ENCODE measurements around the gene L3MBTL1.
"Not testable (repeated sequence)": the region's sequence is repeated elsewhere in the genome, so short reads cannot be mapped to it uniquely, and the experiment has no call there.

L3MBTL1 gene

DNA sequence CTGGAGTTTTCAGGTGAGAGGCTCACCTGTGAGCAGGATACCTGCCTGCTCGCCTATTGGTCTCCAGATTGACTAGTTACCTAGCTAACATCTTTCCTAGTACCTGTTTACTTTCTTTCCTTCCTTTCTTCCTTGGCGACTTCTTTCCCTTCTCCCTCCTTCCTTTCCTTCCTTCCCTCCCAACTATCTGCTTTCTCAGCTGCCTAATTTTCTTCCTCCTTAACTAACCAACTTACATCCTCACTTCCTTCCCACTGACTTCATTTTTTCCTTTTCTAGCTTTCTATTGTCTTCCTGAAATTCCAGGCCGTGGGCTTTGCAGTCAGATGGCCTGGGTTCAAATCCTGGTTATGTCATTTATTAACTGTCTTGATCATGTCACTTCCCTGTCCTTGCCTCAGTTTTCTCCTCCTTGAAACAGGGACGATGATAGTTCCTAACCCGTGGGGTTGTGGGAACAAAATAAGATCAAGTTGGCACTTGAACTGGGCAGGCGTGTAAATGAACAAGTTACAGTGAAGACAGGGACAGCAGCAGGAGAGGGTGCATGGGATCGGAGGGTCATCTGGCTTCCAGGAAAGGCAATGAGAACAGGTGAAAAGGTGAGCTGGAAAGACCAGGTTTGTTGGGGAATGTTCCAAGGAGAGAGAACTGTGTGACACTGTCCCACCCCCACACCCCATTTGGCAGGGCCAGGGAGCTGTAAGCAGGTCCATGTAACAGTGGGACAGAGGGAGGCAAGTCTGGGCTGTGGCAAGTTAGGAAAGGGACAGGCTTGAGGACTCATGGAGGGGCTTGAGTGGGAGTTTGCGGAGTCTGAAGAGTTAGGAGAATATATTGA is 51.9 kb downstream of the L3MBTL1 start:
- no peak for DNase-seq (ENCODE audit: low read depth in 3 of 3)

DNA sequence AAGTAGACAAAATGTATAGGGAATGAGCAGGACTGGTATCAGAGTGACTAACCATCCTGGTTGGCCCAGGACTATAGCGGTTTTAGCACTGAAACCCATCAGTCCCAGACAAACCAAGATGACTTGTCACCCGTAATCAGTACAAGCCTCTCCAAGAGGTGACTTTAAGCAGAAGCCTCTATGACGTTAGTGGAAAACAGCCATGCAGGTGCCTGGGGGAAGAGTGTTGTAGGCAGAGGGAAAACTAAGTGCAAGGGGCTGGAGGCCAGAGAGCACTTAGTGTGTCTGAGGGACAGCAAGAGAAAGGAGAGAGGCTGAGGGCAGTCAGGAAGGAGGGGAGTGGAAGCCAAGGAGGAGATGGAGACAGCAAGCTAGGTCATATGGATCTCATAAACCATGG is 53.5 kb downstream of the L3MBTL1 start:
- DNase-seq (ENCODE audit: low read depth in 3 of 3), result no peak

DNA sequence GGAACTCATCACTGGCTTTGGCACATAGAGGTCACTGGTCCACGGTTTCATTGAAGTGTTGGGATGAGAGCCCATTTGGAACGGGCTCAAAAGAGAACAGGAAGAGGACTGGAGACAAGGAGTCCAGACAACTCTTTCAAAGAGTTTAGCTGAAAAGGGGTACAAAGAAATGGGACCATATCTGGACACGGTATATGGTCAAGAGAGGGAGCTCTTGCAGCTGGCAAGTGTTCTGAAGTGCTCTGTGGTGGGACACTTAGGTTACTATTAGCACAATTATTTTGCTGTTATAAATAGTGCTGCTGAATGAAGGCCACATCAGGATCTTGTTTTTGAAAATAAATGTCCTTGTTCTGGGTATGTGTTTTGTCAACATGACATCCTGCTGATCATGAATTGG is 55.9 kb downstream of the L3MBTL1 start:
- no peak for DNase-seq (ENCODE audit: low read depth in 3 of 3)

- no peak for DNase-seq (ENCODE audit: low read depth in 3 of 3)
Measured at GRCh38 chr20:43563991-43564390, 56.5 kb downstream of the L3MBTL1 start.

DNA sequence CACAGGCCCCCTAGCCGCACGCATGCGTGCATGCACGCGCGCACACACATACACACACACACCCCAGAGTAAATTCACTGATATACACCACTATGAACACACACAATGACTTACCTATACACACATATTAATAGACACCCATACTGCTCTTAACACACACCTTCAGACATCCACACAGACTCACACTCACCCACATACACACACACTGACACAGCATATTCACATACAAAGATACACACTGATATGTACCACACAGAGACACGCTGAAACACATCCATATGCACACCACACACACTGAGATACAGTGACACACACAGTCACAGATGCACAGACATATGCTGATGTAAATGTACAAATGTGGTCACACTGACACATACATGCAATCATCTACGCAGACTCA is 57.0 kb downstream of the L3MBTL1 start:
- no peak for DNase-seq (ENCODE audit: low read depth in 3 of 3)

- DNase-seq (ENCODE audit: low read depth in 3 of 3), result no peak
Measured at GRCh38 chr20:43564993-43565757, 57.7 kb downstream of the L3MBTL1 start.

- DNase-seq (ENCODE audit: low read depth in 3 of 3), result no peak
Measured at GRCh38 chr20:43565758-43566104, 58.2 kb downstream of the L3MBTL1 start.

GRCh38 chr20:43567477-43567876 is 60.0 kb downstream of the L3MBTL1 start:
- DNase-seq (ENCODE audit: low read depth in 3 of 3), result no peak

GRCh38 chr20:43568706-43569105 is 61.2 kb downstream of the L3MBTL1 start:
- DNase-seq (ENCODE audit: low read depth in 3 of 3), result no peak

GRCh38 chr20:43569282-43569681 is 61.8 kb downstream of the L3MBTL1 start:
- DNase-seq (ENCODE audit: low read depth in 3 of 3), result no peak

- no peak for DNase-seq (ENCODE audit: low read depth in 3 of 3)
Measured at GRCh38 chr20:43570496-43570895, 63.0 kb downstream of the L3MBTL1 start.

- no peak for DNase-seq (ENCODE audit: low read depth in 3 of 3)
Measured at GRCh38 chr20:43571310-43571709, 63.8 kb downstream of the L3MBTL1 start.

DNA sequence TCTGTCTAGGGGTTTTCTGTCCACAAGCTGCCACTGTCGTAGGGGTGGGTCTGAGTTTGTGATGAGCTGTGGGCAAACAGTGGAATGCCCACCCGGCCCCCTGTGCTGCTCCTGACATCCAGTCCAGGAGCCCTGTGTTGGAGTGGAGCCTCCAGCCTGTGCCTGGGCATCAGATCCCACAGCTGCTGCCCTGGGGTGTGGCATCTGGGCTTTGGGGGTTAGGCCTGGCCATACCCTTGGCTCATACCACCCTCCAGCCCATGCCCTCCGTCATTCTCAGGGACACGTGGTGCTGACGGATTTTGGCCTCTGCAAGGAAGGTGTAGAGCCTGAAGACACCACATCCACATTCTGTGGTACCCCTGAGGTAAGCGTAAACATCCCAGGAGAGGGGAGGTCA is 64.3 kb downstream of the L3MBTL1 start:
- no peak for DNase-seq (ENCODE audit: low read depth in 3 of 3)

DNA sequence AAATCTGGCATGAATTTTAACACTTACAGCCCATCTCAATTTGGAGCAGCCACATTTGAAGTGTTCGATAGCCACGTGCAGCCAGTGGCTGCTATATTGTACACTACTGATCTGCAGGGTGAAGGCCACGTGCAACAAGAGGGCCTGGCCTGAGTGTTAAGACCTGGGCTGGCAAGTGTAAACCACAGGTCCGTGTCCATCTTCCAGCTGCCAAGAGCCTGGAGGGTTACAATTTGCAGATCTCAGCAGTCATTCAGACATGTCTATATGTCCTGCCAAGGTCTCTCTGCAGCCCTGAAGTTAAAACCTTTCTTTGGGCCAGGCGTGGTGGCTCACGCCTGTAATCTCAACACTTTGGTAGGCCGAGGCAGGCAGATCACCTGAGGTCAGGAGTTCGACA is 65.4 kb downstream of the L3MBTL1 start:
- DNase-seq (ENCODE audit: low read depth in 3 of 3), result no peak

- DNase-seq (ENCODE audit: low read depth in 3 of 3), result no peak
Measured at GRCh38 chr20:43576108-43576507, 68.6 kb downstream of the L3MBTL1 start.

DNA sequence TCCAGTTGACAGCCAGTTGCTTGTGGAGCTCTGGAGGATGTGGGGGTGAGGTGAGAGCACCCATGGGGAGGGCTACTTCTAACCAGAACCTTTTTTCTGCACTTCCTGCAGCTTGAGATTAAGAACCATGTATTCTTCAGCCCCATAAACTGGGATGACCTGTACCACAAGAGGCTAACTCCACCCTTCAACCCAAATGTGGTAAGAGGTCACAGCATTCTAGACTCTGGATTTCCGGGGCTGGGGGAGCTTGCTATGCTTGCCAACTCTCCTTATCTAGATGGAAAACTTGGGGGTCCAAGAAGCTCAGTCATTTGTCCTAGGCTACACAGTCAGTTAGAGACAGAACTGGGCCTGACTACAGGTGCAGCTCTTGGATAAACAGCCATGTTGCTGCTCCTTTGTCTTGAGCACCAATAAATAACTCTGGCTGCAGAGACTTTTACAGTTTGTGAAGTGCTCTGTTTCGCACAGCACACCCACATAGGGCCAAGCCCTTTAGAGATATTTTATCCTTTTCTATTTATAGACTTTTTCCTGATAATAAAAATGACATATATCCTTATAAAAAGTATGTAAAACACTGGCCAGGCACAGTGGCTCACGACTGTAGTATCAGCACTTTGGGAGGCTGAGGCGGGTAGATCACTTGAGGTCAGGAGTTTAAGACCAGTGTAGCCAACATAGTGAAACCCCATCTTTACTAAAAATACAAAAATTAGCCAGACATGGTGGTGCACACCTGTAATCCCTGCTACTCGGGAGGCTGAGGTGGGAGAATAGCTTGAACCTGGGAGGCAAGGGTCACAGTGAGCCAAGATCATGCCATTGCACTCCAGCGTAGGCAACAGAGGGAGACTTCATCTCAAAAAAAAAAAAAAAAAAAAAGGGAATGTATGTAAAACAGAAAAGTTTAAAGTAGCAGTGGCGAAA is 72.6 kb downstream of the L3MBTL1 start:
- no peak for DNase-seq (ENCODE audit: low read depth in 3 of 3)

DNA sequence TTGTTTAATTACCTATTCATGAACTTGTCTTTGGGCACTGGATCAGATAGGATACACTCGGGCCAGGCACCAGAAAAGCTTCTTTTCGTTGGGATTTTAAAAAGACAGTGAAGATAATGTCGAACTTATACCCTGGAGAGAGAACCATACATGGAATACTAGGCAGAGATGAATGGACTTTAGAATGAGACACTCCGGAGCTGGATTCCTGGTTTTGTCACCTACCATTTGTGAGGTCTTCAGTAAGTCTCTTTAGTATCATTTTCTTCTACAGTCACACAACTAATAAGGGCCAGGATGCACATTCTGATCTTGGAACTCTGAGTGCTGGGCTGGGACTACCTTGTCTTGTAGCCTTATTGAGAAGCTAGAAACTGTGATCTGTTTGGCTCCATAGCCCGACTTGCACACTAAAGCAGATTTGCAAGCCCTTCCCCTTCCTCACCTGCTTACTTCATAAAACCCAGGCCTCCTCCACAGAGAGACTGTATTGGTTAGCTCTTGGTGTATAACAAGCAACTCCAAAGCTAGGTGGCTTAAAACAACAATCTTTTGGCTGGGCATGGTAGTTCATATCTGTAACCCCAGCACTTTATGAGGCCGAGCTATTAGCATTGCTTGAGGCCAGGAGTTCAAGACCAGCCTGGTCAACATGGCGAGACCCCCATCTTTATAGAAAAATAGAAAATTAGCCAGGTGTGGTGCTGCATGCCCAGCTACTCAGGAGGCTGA is 75.8 kb downstream of the L3MBTL1 start:
- DNase-seq (ENCODE audit: low read depth in 3 of 3), result no peak

DNA sequence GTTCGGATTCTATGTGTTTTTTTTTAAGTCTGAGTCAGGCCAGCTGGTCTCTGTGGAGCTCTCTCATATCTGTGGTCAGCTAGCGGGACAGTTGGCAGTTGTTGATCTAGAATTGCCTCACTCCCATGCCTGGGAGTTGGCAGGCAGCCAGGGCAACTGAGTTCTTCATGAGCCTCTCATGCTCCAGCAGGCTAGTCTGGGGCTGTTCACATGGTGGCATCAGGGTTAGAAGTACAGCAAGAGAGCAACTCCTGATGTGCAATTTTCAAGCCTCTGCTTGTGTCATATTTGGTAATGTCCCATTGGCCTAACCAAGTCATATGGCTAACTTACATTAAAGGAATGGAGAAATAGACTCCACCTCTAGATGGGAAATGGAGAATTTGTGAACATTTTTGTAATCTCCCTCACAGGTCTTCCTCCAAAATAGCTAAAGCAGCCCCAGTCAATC is 76.5 kb downstream of the L3MBTL1 start:
- no peak for DNase-seq (ENCODE audit: low read depth in 3 of 3)

DNA sequence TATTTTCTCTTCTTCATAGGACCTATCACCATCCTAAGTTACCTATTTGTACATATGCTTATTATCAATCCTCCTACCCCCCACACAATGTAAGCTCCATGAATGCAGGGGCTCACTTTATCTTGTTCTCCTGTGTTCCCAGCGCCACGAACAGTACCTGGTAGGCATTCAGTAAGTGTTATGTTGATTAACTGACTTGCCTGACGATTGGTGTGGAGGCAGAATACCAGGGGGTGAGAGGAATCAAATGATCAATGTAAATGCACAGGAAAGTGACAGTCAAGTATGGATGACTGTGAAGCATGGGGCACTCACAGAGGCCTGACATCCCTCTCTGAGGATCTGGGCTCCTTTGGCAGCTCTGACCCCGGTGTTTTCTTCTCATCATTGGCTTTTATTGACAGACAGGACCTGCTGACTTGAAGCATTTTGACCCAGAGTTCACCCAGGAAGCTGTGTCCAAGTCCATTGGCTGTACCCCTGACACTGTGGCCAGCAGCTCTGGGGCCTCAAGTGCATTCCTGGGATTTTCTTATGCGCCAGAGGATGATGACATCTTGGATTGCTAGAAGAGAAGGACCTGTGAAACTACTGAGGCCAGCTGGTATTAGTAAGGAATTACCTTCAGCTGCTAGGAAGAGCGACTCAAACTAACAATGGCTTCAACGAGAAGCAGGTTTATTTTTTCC is 77.1 kb downstream of the L3MBTL1 start:
- DNase-seq (ENCODE audit: low read depth in 3 of 3), result no peak

DNA sequence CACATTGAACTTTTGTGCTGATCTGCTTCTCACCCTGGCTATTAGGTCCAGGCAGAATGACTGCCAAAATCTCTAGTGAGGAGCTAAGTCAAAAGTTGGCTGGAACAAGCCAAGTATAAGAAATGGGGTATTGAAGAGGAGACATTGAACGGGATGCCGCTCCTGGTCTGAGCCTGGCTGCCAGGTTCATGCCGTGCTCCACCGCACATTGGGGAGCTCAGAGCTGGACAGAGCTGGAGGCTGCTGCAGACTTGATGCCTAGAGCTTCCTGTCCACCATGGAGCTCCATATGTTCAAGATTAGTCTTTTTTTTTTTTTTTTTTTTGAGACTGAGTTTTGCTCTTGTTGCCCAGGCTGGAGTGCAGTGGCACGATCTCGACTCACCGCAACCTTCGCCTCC is 79.1 kb downstream of the L3MBTL1 start:
- DNase-seq (ENCODE audit: low read depth in 3 of 3), result no peak

GRCh38 chr20:43588526-43588925 is 81.0 kb downstream of the L3MBTL1 start:
- DNase-seq (ENCODE audit: low read depth in 3 of 3), result not testable (repeated sequence)

All from stimulated activated CD4-positive, alpha-beta T cell treated with anti-CD3 and anti-CD28 coated beads, TNF-alpha, amount 100 ng/mL, for 48 hours (primary cell).